NCI-H2081 treated with DMSO at 0.1 percent for 48 hours (cell line): ENCODE measurements around the gene FGD6.
"Not testable (repeated sequence)": the region's sequence is repeated elsewhere in the genome, so short reads cannot be mapped to it uniquely, and the experiment has no call there.

Experiments used
- DNase-seq: peaks from one replicate; lab custom pipeline; 2025; lab: John Stamatoyannopoulos, UW

Gene FGD6

GRCh38 chr12:95234187-95234586 lies 16.9 kb upstream of the FGD6 start:
- DNase-seq: not testable (repeated sequence)

GRCh38 chr12:95231190-95231589 lies 13.9 kb upstream of the FGD6 start:
- DNase-seq: no peak

- no peak for DNase-seq
These were observed 13.0 kb upstream of the FGD6 start for GRCh38 chr12:95230313-95230712.

GRCh38 chr12:95229636-95230035 lies 12.4 kb upstream of the FGD6 start:
- no peak for DNase-seq

GRCh38 chr12:95228617-95229016 lies 11.3 kb upstream of the FGD6 start:
- no peak for DNase-seq

GRCh38 chr12:95227818-95228356 lies 10.6 kb upstream of the FGD6 start:
- DNase-seq: no peak

- no peak for DNase-seq
These were observed 8.5 kb upstream of the FGD6 start for GRCh38 chr12:95225645-95226212.

- no peak for DNase-seq
These were observed 7.2 kb upstream of the FGD6 start for GRCh38 chr12:95224202-95225170.

GRCh38 chr12:95220726-95221125 lies 3.5 kb upstream of the FGD6 start:
- DNase-seq: no peak

GRCh38 chr12:95220190-95220589 lies 2.9 kb upstream of the FGD6 start:
- no peak for DNase-seq

- peak; percentile 39 for DNase-seq
These were observed 1.2 kb upstream of the FGD6 start for GRCh38 chr12:95218150-95219133.

- DNase-seq: no peak
These were observed 423 bp downstream of the FGD6 start for GRCh38 chr12:95216711-95217376.

GRCh38 chr12:95215949-95216348 lies 1.3 kb downstream of the FGD6 start:
- DNase-seq: no peak

GRCh38 chr12:95214466-95214865 lies 2.8 kb downstream of the FGD6 start:
- no peak for DNase-seq

- no peak for DNase-seq
These were observed 3.3 kb downstream of the FGD6 start for GRCh38 chr12:95213928-95214327.

GRCh38 chr12:95213119-95213518 lies 4.1 kb downstream of the FGD6 start:
- no peak for DNase-seq

GRCh38 chr12:95212586-95212985 lies 4.7 kb downstream of the FGD6 start:
- no peak for DNase-seq

GRCh38 chr12:95208678-95209077 lies 8.6 kb downstream of the FGD6 start:
- DNase-seq: no peak

GRCh38 chr12:95207407-95207806 lies 9.9 kb downstream of the FGD6 start:
- no peak for DNase-seq

- no peak for DNase-seq
These were observed 10.4 kb downstream of the FGD6 start for GRCh38 chr12:95206916-95207315.

- no peak for DNase-seq
These were observed 11.6 kb downstream of the FGD6 start for GRCh38 chr12:95205685-95206084.
